Fibroblast of mammary gland (primary cell): Measurements from ENCODE around the gene ATG10.

ENCODE experiments used
- DNase-seq: peaks from one replicate; pipeline ENCODE4 v3.0.0-alpha.2; 2010; ENCODE audit warnings: low read depth
- H3K4me3 ChIP-seq: 2 replicates; pipeline ENCODE4 v1.5.1; 2011; ENCODE audit warnings: low read depth, mild to moderate bottlenecking, low read length, moderate library complexity; ENCODE audit not compliant: control insufficient read depth
- CTCF ChIP-seq: conservative IDR thresholded peaks from 2 replicates; pipeline ENCODE4 v1.5.1; 2011; ENCODE audit warnings: low read depth, low read length, inconsistent platforms; ENCODE audit not compliant: control insufficient read depth, insufficient read depth

ATG10 gene

GRCh38 chr5:81971712-81972491 lies at the start of gene ATG10:
TSS of gene ATG10 (plus strand) at chr5:81972023. CDS start at chr5:81987571, 15,548 bp downstream.
- peak; percentile 88 for DNase-seq

GRCh38 chr5:81922854-81923279 lies 49.0 kb upstream of the ATG10 start:
- no peak overlapping the region for H3K4me3 ChIP-seq
- no peak for TF ChIP-seq CTCF
- DNase-seq = no peak

More at GRCh38 chr5:81971712-81972491, at the start of gene ATG10:
- no peak for TF ChIP-seq CTCF
- H3K4me3 ChIP-seq = peak within 1 kb of the TSS; percentile 77

- no peak for DNase-seq
- no peak for TF ChIP-seq CTCF
- H3K4me3 ChIP-seq = no peak overlapping the region
These were observed 47.4 kb upstream of the ATG10 start for GRCh38 chr5:81924442-81924841.

- H3K4me3 ChIP-seq = no peak overlapping the region
- no peak for TF ChIP-seq CTCF
- no peak for DNase-seq
These were observed 46.8 kb upstream of the ATG10 start for GRCh38 chr5:81925009-81925408.

- no peak for TF ChIP-seq CTCF
- DNase-seq = no peak
- no peak overlapping the region for H3K4me3 ChIP-seq
These were observed 45.8 kb upstream of the ATG10 start for GRCh38 chr5:81925981-81926380.

- DNase-seq = no peak
- TF ChIP-seq CTCF = no peak
- no peak overlapping the region for H3K4me3 ChIP-seq
These were observed 35.8 kb upstream of the ATG10 start for GRCh38 chr5:81936066-81936465.
